Sigmoid colon (tissue), 7 donors: ENCODE data around the gene ZNF133. TPM values are rescaled to one million over a fixed set of nuclear protein-coding genes. Genes with fewer than 3 reads are reported as not detected.

Source experiments
- DNase-seq: peaks from one replicate; pipeline ENCODE4 v3.0.0-alpha.2; 2019
- H3K27ac ChIP-seq, 4 donors: fragments of 200-600 bp; sonication (generic); one replicate each; pipeline ENCODE4 v1.5.1; 2016 to 2019; ENCODE audit warnings: mild to moderate bottlenecking in 1 of 4
- H3K27me3 ChIP-seq, 3 donors: fragments of 200-600 bp; sonication (generic); one replicate each; pipeline ENCODE4 v1.5.1; 2019; ENCODE audit warnings: mild to moderate bottlenecking in 1 of 3
- H3K36me3 ChIP-seq, 4 donors: fragments of 200-600 bp; sonication (generic); one replicate each; pipeline ENCODE4 v1.5.1; 2016 to 2019
- H3K4me1 ChIP-seq, 4 donors: fragments of 200-600 bp; sonication (generic); one replicate each; pipeline ENCODE4 v1.5.1; 2017 to 2019
- H3K4me3 ChIP-seq, 4 donors: fragments of 200-600 bp; sonication (generic); one replicate each; pipeline ENCODE4 v1.5.1; 2017 to 2019; ENCODE audit warnings: mild to moderate bottlenecking in 2 of 4, moderate library complexity in 1 of 4
- H3K9me3 ChIP-seq, 4 donors: fragments of 200-600 bp in 3 of 4; sonication (generic) in 3 of 4; one replicate each; pipeline versions ENCODE4 v1.5.1 to v1.6.1; 2013 to 2019
- CTCF ChIP-seq, 4 experiments: fragments of 450-650 bp in 3 of 4; fragments of 200-600 bp in 1 of 4; IDR thresholded peaks; one replicate each; pipeline ENCODE4 v1.5.1; 2016 to 2019; ENCODE audit warnings: antibody characterized with exemption in 4 of 4, mild to moderate bottlenecking in 3 of 4, moderate library complexity in 2 of 4
- EP300 ChIP-seq, 4 donors: sonication (generic); formaldehyde crosslinking; IDR thresholded peaks; one replicate each; pipeline ENCODE4 v1.6.1; 2017; ENCODE audit warnings: antibody characterized with exemption in 4 of 4
- POLR2A ChIP-seq, 2 donors: fragments of 450-650 bp; IDR thresholded peaks; one replicate each; pipeline ENCODE4 v1.6.1; 2016; ENCODE audit warnings: antibody characterized with exemption in 2 of 2, mild to moderate bottlenecking in 2 of 2, moderate library complexity in 2 of 2
- POLR2AphosphoS5 ChIP-seq, 4 donors: sonication (generic); formaldehyde crosslinking; IDR thresholded peaks; one replicate each; pipeline ENCODE4 v1.6.1; 2017; ENCODE audit warnings: antibody characterized with exemption in 4 of 4
- WGBS, 2 donors: extraction: QIAGEN DNeasy Blood & Tissue Kit; methylation state at CpG; one replicate each; pipeline ENCODE4 v1.1.7; 2013; 5-methylcytosine and 5-hydroxymethylcytosine counted together
- intact Hi-C: fragments of 100-400 bp; cut with DNase I; formaldehyde crosslinking; loops from one replicate; pipeline ENCODE4 v1.15.1; 2023
- polyA plus RNA-seq, 3 donors: library from polyadenylated mRNA; stranded (reverse); fragments of 200-250 nt; gene quantifications; one replicate each; pipeline ENCODE4 v1.2.3, GENCODE V29; 2013
- total RNA-seq, 4 donors: library from RNA; depleted of rRNA; stranded (reverse); fragments of >200 nt; gene quantifications; one replicate each; pipeline ENCODE4 v1.1.0, GENCODE V29; 2016
- donor health status: healthy with polysubstance abuse.
- donor health status: Bipolar disorder and iron deficiency.
- donor health status: healthy.

ZNF133 gene
- total and polyA plus RNA-seq, 7 donors, result 4.8 to 20.3 (median 16.2) TPM

- 98 to 99% methylated on average over 3 of the region's 3 CpGs for WGBS, 2 donors
Measured at GRCh38 chr20:18299364-18299763, 11.0 kb downstream of the ZNF133 start.

GRCh38 chr20:18304618-18305017, 16.3 kb downstream of the ZNF133 start:
- TF ChIP-seq EP300 (IDR thresholded peaks at IDR 0.05), result no peak
- 98% methylated on average over 1 of the region's 1 CpG for WGBS, 2 donors
- no peaks in the 10 kb centered on the region for H3K27me3 ChIP-seq
- no peak overlapping the region for H3K27ac ChIP-seq
- no peaks in the 10 kb centered on the region for H3K9me3 ChIP-seq
- H3K4me3 ChIP-seq, result no peak overlapping the region
- no peak for DNase-seq
- intact Hi-C loops, result no loop called here
- H3K36me3 ChIP-seq, result peaks cover 0 to 36% (median 0%) of the 10 kb centered on the region in 4 donors
- H3K4me1 ChIP-seq, result no peaks in the 10 kb centered on the region

More at GRCh38 chr20:18299364-18299763, 11.0 kb downstream of the ZNF133 start:
- Histone ChIP-seq H3K27ac (no peak overlapping the region), H3K4me3 (no peak overlapping the region), H3K4me1 (no peaks in the 10 kb centered on the region), H3K9me3 (no peaks in the 10 kb centered on the region), H3K27me3 (no peaks in the 10 kb centered on the region), H3K36me3 (peaks cover 0 to 9% (median 0%) of the 10 kb centered on the region in 4 donors)
- intact Hi-C loops, result no loop called here
- TF ChIP-seq CTCF (IDR thresholded peaks at IDR 0.05), result no peak
- TF ChIP-seq POLR2A (IDR thresholded peaks at IDR 0.05), result no peak
- TF ChIP-seq EP300 (IDR thresholded peaks at IDR 0.05), result no peak
- no peak for TF ChIP-seq POLR2AphosphoS5 (IDR thresholded peaks at IDR 0.05)
- no peak for DNase-seq

DNA sequence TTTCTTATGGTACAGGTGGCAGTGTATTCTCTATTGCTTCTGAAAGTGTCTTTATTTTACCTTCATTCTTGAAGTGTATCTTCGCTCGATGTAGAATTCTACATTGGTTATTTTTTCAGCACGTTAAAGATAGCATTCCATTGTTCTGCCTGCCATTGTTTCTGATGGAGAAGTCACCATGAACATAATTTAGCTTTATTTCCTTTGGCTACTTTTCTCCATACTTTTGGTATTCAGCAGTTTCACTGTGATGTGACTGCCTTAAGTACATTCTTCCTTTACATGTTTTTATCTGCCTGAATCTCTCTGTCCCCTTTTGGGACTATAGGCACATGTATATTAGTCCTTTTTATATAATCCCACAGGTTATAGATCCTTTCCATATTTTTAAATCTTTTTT, 19.0 kb downstream of the ZNF133 start:
- intact Hi-C loops, result no loop called here
- Histone ChIP-seq H3K4me3 (no peak overlapping the region), H3K9me3 (no peaks in the 10 kb centered on the region), H3K27ac (no peak overlapping the region), H3K4me1 (no peaks in the 10 kb centered on the region), H3K36me3 (peaks cover 0 to 39% (median 0%) of the 10 kb centered on the region in 4 donors), H3K27me3 (no peaks in the 10 kb centered on the region)
- no peak for DNase-seq
- 93 to 95% methylated on average over 3 of the region's 3 CpGs for WGBS, 2 donors
- TF ChIP-seq EP300 (IDR thresholded peaks at IDR 0.05) (no peak), POLR2A (IDR thresholded peaks at IDR 0.05) (no peak)

- Histone ChIP-seq H3K4me3 (no peak overlapping the region), H3K4me1 (no peaks in the 10 kb centered on the region), H3K9me3 (no peaks in the 10 kb centered on the region), H3K36me3 (peaks cover under 1 to 46% (median 2%) of the 10 kb centered on the region in 4 donors), H3K27ac (no peak overlapping the region), H3K27me3 (no peaks in the 10 kb centered on the region)
- 61 to 94% methylated on average over 5 of the region's 5 CpGs for WGBS, 2 donors
- no peak for TF ChIP-seq CTCF (IDR thresholded peaks at IDR 0.05)
- TF ChIP-seq POLR2AphosphoS5 (IDR thresholded peaks at IDR 0.05), result no peak
- TF ChIP-seq EP300 (IDR thresholded peaks at IDR 0.05), result no peak
- no peak for TF ChIP-seq POLR2A (IDR thresholded peaks at IDR 0.05)
- intact Hi-C loops, result no loop called here
- DNase-seq, result no peak
Measured at GRCh38 chr20:18310051-18310450, 21.7 kb downstream of the ZNF133 start.

GRCh38 chr20:18310592-18310991, 22.3 kb downstream of the ZNF133 start:
- Histone ChIP-seq H3K27me3 (no peaks in the 10 kb centered on the region), H3K27ac (no peak overlapping the region), H3K9me3 (no peaks in the 10 kb centered on the region), H3K36me3 (peaks cover 6 to 46% (median 7%) of the 10 kb centered on the region in 4 donors), H3K4me3 (no peak overlapping the region), H3K4me1 (no peaks in the 10 kb centered on the region)
- no peak for DNase-seq
- intact Hi-C loops, result no loop called here
- TF ChIP-seq POLR2AphosphoS5 (IDR thresholded peaks at IDR 0.05) (no peak), EP300 (IDR thresholded peaks at IDR 0.05) (no peak), POLR2A (IDR thresholded peaks at IDR 0.05) (no peak), CTCF (IDR thresholded peaks at IDR 0.05) (no peak)

- no peak overlapping the region for H3K4me3 ChIP-seq
- no peak overlapping the region for H3K27ac ChIP-seq
- H3K4me1 ChIP-seq, result no peaks in the 10 kb centered on the region
- H3K9me3 ChIP-seq, result no peaks in the 10 kb centered on the region
- 96% methylated on average over 9 of the region's 9 CpGs for WGBS, 2 donors
- no peaks in the 10 kb centered on the region for H3K27me3 ChIP-seq
- TF ChIP-seq EP300 (IDR thresholded peaks at IDR 0.05) (no peak), POLR2AphosphoS5 (IDR thresholded peaks at IDR 0.05) (no peak), POLR2A (IDR thresholded peaks at IDR 0.05) (no peak), CTCF (IDR thresholded peaks at IDR 0.05) (no peak)
- intact Hi-C loops, result no loop called here
- peaks cover 17 to 47% (median 21%) of the 10 kb centered on the region in 4 donors for H3K36me3 ChIP-seq
- no peak for DNase-seq
Measured at GRCh38 chr20:18312723-18313122, 24.4 kb downstream of the ZNF133 start.
